GM12878 (cell line): Measurements from ENCODE around the gene SCMH1. TPM values are rescaled to one million over a fixed set of nuclear protein-coding genes. Genes with fewer than 3 reads are reported as not detected.

Experiments used
- ATAC-seq: fragments of 200-7000 bp; cut with Tn5 transposase; 3 replicates; pipeline ENCODE4 v1.9.1; 2020; ENCODE audit warnings: mild to moderate bottlenecking, moderate library complexity
- BruUV-seq: library from RNA; stranded (reverse); fragments of 400-500 nt; replicated peaks from 2 replicates; lab custom pipeline; 2021; lab: Mats Ljungman, UMichigan
- CTCF ChIA-PET: fragments of 300-600 bp; sonication (Branson Sonifier 250); formaldehyde crosslinking; extraction: SDS; loops from one replicate; lab custom pipeline; 2021; ENCODE audit warnings: inconsistent platforms; lab: Yijun Ruan, JAX
- POLR2A ChIA-PET: fragments of 350-600 bp; formaldehyde crosslinking; extraction: SDS; loops from one replicate; lab custom pipeline; 2021; ENCODE audit warnings: inconsistent platforms; lab: Charles Lee
- RAD21 ChIA-PET: fragments of 300-600 bp; sonication (Branson Sonifier 250); formaldehyde crosslinking; loops from one replicate; lab custom pipeline; 2023; ENCODE audit warnings: antibody characterized with exemption; ENCODE audit not compliant: unreplicated experiment; lab: Charles Lee
- SMC1A ChIA-PET: fragments of 300-600 bp; sonication (Branson Sonifier 250); formaldehyde crosslinking; loops from one replicate; lab custom pipeline; 2023; ENCODE audit not compliant: unreplicated experiment, uncharacterized antibody; lab: Charles Lee
- DNase-seq: peaks from one replicate; pipeline ENCODE4 v3.0.0-alpha.2; 2011; ENCODE audit warnings: low read depth, low spot score
- FAIRE-seq: peaks from 3 replicates; lab custom pipeline; 2011; peaks lifted over from hg19 to GRCh38; lab: Jason Lieb, UNC
- H2AFZ ChIP-seq: 2 replicates; pipeline ENCODE4 v1.6.0; 2011; ENCODE audit warnings: low read depth, low read length, control low read depth; ENCODE audit not compliant: control insufficient read depth
- H3K27ac ChIP-seq: 2 replicates; pipeline ENCODE4 v1.5.1; 2011; ENCODE audit warnings: control low read depth; ENCODE audit not compliant: control insufficient read depth, insufficient read depth
- H3K27me3 ChIP-seq, 2 experiments: replicated peaks in 1 of 2; 2 replicates each; pipeline versions ENCODE4 v1.6.0 to v1.6.1; 2011; ENCODE audit warnings: low read length in 1 of 2; ENCODE audit not compliant: control insufficient read depth in 2 of 2, insufficient read depth in 2 of 2
- H3K36me3 ChIP-seq, 2 experiments: 2 replicates each; pipeline ENCODE4 v1.5.1; 2011; ENCODE audit warnings: low read length in 1 of 2; ENCODE audit not compliant: control insufficient read depth in 2 of 2, insufficient read depth in 2 of 2
- H3K4me1 ChIP-seq: 2 replicates; pipeline ENCODE4 v1.6.1; 2011; ENCODE audit warnings: mild to moderate bottlenecking, low read length, moderate library complexity, mixed read lengths; ENCODE audit not compliant: control insufficient read depth, insufficient read depth
- H3K4me2 ChIP-seq: 2 replicates; pipeline ENCODE4 v1.6.0; 2011; ENCODE audit warnings: control low read depth; ENCODE audit not compliant: control insufficient read depth, insufficient read depth
- H3K4me3 ChIP-seq: fragments of 200-600 bp; sonication (generic); 2 replicates; pipeline ENCODE4 v1.5.1; 2016
- H3K79me2 ChIP-seq: 2 replicates; pipeline ENCODE4 v1.6.0; 2011; ENCODE audit warnings: low read length; ENCODE audit not compliant: control insufficient read depth, insufficient read depth
- H3K9ac ChIP-seq: 2 replicates; pipeline ENCODE4 v1.8.0; 2011; ENCODE audit warnings: low read length, control low read depth, mixed read lengths; ENCODE audit not compliant: control insufficient read depth, insufficient read depth
- H3K9me3 ChIP-seq: replicated peaks from 3 replicates; pipeline ENCODE4 v1.5.1; 2011; ENCODE audit warnings: mild to moderate bottlenecking, low read length; ENCODE audit not compliant: control insufficient read depth, insufficient read depth
- H4K20me1 ChIP-seq: 2 replicates; pipeline ENCODE4 v1.6.0; 2011; ENCODE audit not compliant: control insufficient read depth, insufficient read depth
- BHLHE40 ChIP-seq, 2 experiments: fragments of 450-650 bp in 1 of 2; IDR thresholded peaks; 2 replicates each; pipeline ENCODE4 v1.6.1; 2011 to 2017; ENCODE audit warnings: low read depth in 2 of 2, borderline replicate concordance in 1 of 2, improper control_type of control experiment in 1 of 2, low read length in 1 of 2, mild to moderate bottlenecking in 1 of 2
- CHD2 ChIP-seq: IDR thresholded peaks from 2 replicates; pipeline ENCODE4 v1.6.1; 2011; ENCODE audit warnings: low read depth, low read length, improper control_type of control experiment, borderline replicate concordance
- ETV6 ChIP-seq, 2 experiments: fragments of 450-650 bp in 1 of 2; IDR thresholded peaks in 1 of 2; conservative IDR thresholded peaks in 1 of 2; 2 replicates each; pipeline ENCODE4 v1.6.1; 2014; ENCODE audit warnings: antibody characterized with exemption in 1 of 2, borderline replicate concordance in 1 of 2, low read depth in 1 of 2, mild to moderate bottlenecking in 1 of 2, moderate library complexity in 1 of 2
- MYC ChIP-seq: IDR thresholded peaks from 2 replicates; pipeline ENCODE4 v1.6.1; 2011; ENCODE audit warnings: mild to moderate bottlenecking, low read length, moderate library complexity, inconsistent platforms; ENCODE audit not compliant: insufficient read depth, insufficient replicate concordance, insufficient read length, severe bottlenecking
- PAX5 ChIP-seq: IDR thresholded peaks from 2 replicates; pipeline ENCODE4 v1.6.1; 2011; ENCODE audit warnings: low read depth, low read length, borderline replicate concordance
- POU2F2 ChIP-seq: IDR thresholded peaks from 3 replicates; pipeline ENCODE4 v1.6.1; 2011; ENCODE audit warnings: low read depth, mild to moderate bottlenecking, low read length, borderline replicate concordance
- RAD51 ChIP-seq: fragments of 450-650 bp; IDR thresholded peaks from 2 replicates; pipeline ENCODE4 v1.6.1; 2016; ENCODE audit warnings: moderate library complexity, mild to moderate bottlenecking, inconsistent platforms
- RELA ChIP-seq: fragments of 450-650 bp; IDR thresholded peaks from 2 replicates; pipeline ENCODE4 v1.8.0; 2014; ENCODE audit warnings: borderline replicate concordance; ENCODE audit not compliant: partially characterized antibody
- SMAD1 ChIP-seq: fragments of 450-650 bp; IDR thresholded peaks from 2 replicates; pipeline ENCODE4 v1.6.1; 2018; ENCODE audit warnings: mild to moderate bottlenecking, low read depth; ENCODE audit not compliant: partially characterized antibody
- SMAD5 ChIP-seq: IDR thresholded peaks from 2 replicates; pipeline ENCODE4 v1.6.1; 2016; ENCODE audit warnings: antibody characterized with exemption, low read depth
- SREBF2 ChIP-seq: IDR thresholded peaks from 2 replicates; pipeline ENCODE4 v1.6.1; 2012; ENCODE audit warnings: mild to moderate bottlenecking, low read length
- STAT1 ChIP-seq: fragments of 450-650 bp; conservative IDR thresholded peaks from 2 replicates; pipeline ENCODE4 v1.6.1; 2014; ENCODE audit warnings: antibody characterized with exemption, mild to moderate bottlenecking
- TAF1 ChIP-seq: IDR thresholded peaks from 2 replicates; pipeline ENCODE4 v1.6.1; 2011; ENCODE audit warnings: mild to moderate bottlenecking, low read depth, low read length, borderline replicate concordance
- TARDBP ChIP-seq: IDR thresholded peaks from 2 replicates; pipeline ENCODE4 v1.6.1; 2016; ENCODE audit warnings: borderline replicate concordance
- ZNF217 ChIP-seq: fragments of 450-650 bp; IDR thresholded peaks from 2 replicates; pipeline ENCODE4 v1.6.1; 2017; ENCODE audit warnings: antibody characterized with exemption, mild to moderate bottlenecking
- WGBS: methylation state at CpG from one replicate; pipeline ENCODE4 v1.1.6; 2016; ENCODE audit warnings: low lambda C conversion rate; ENCODE audit not compliant: insufficient replicate concordance, insufficient coverage; ENCODE audit errors: missing lambda C conversion rate; 5-methylcytosine and 5-hydroxymethylcytosine counted together
- in situ Hi-C: fragments of 300-500 bp; cut with MboI; formaldehyde crosslinking; loops from 9 replicates; pipeline ENCODE4 v1.14.3; 2018; ENCODE audit warnings: mixed read lengths
- intact Hi-C: fragments of 100-400 bp; cut with micrococcal nuclease; formaldehyde crosslinking; loops from one replicate; pipeline ENCODE4 v1.14.2; 2022; ENCODE audit not compliant: unreplicated experiment
- polyA plus RNA-seq, 11 experiments: library from polyadenylated mRNA; depleted of rRNA in 4 of 11; unstranded in 6 of 11; stranded (reverse) in 5 of 11; fragments of >200 nt; fragmentation: Nextera tagmentation in 4 of 11; fragmentation: Illumina TruSeq in 1 of 11; extraction: Ambion mirVana in 4 of 11; extraction: Trizol in 1 of 11; gene quantifications; 1 replicate in 1 of 11; 2 replicates in 10 of 11; pipeline versions ENCODE4 v1.2.1 to v1.2.3, GENCODE V29; 2011 to 2016; ENCODE audit warnings: inconsistent platforms in 2 of 11, missing spikeins in 2 of 11, low read depth in 1 of 11
- total RNA-seq, 4 experiments: library from RNA; depleted of rRNA in 3 of 4; stranded (reverse); fragments of >200 nt in 3 of 4; fragmentation: Illumina TruSeq in 1 of 4; extraction: Trizol in 1 of 4; gene quantifications; 2 replicates each; pipeline versions ENCODE4 v1.2.1 to v1.2.3, GENCODE V29; 2013 to 2021

Gene SCMH1
- total and polyA plus RNA-seq, 10 of the 15 experiments (the other 5 are each of a cell fraction or from before 2014, with no cell fraction given) = 7.5 to 44.1 (median 27.8) TPM

DNA sequence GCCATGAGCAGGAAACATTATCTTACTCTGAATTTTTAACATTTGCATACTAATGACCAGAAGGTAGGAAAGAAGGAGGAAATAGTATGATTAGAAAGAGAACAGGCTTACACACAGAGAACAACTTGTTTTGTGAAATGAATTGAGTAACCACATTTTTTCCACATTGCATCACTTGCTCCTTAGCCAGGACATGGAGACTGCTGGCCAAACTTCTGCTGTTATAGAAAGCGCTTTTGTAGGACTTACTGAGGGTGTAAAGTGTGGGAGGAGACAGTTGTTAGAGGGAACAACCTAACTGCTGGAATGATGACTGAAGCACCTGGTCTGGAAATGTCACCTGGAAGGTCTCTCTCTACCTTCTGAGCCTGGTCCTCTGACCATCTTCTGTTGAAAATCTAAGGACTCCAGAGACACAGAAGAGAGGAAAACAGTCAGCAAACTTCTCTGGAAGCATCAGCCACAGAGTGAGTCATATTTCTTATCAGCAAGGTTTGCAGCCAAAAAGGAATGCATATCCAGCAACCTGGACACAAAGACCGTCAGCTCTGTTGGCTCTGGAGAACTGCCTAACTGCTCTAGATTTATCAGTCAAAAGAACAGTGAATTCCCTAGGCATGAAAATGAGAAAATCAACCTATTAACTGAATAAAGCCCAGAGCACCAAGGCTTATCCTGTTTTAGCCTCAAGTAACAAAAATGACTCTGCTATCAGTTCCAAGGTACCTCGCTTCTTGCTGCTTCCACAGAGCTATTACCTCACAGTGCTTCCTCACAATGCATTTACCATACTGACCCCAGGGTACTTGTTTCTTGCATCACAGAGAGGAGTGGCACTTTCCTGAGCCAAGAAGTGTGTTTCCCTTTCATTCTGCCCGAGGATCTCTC lies 132.6 kb downstream of the SCMH1 start (continued):
- no peak for TF ChIP-seq ETV6 (conservative IDR thresholded peaks at IDR 0.05 in 1 of 2, IDR thresholded peaks at IDR 0.05 in 1 of 2; ENCODE audit: borderline replicate concordance in 1 of 2, low read depth in 1 of 2)
- no peak for TF ChIP-seq RAD51
- TF ChIP-seq SREBF2 = no peak
- no peak for TF ChIP-seq STAT1
- TF ChIP-seq TAF1 = no peak

- ChIA-PET POLR2A (no interaction called here), RAD21 (no interaction called here), SMC1A (no interaction called here), CTCF (interaction anchor here (0.6 kb wide), 1 partner anchor 1608 kb away, joined by 4 read pairs; no protein-coding TSS in a partner anchor)
- no TSS peak for BruUV-seq
- TF ChIP-seq CHD2 = no peak
- no peak for TF ChIP-seq BHLHE40 (IDR thresholded peaks at IDR 0.05; ENCODE audit: borderline replicate concordance in 1 of 2, low read depth in 2 of 2, low read length in 1 of 2)
- no peak for TF ChIP-seq PAX5
- TF ChIP-seq TARDBP = no peak
- TF ChIP-seq SMAD1 = no peak
- no peak for TF ChIP-seq SMAD5
- no peak for TF ChIP-seq POU2F2
- no peak for TF ChIP-seq RELA
- TF ChIP-seq MYC = no peak
- no peak for TF ChIP-seq STAT1
- no peak for TF ChIP-seq ZNF217
- Histone ChIP-seq H3K36me3 (peaks cover 2 to 3% of the 10 kb centered on the region in 2 experiments), H3K27ac (no peak overlapping the region), H3K27me3 (no peaks in the 10 kb centered on the region), H3K4me1 (peaks cover 4% of the 10 kb centered on the region), H3K9ac (no peak overlapping the region), H3K4me3 (no peak overlapping the region), H2AFZ (no peak overlapping the region), H4K20me1 (no peaks in the 10 kb centered on the region), H3K79me2 (no peaks in the 10 kb centered on the region), H3K4me2 (no peak overlapping the region), H3K9me3 (no peaks in the 10 kb centered on the region)
- intact Hi-C loops (no loop called here), in situ Hi-C loops (no loop called here)
- ATAC-seq (no peak), FAIRE-seq (no peak), DNase-seq (no peak)
- WGBS = 100% methylated on average over 1 of the region's 1 CpG
These were observed 133.3 kb downstream of the SCMH1 start for GRCh38 chr1:41108696-41109275.
